ENCODE data around the gene GPATCH8.

Gene GPATCH8

DNA sequence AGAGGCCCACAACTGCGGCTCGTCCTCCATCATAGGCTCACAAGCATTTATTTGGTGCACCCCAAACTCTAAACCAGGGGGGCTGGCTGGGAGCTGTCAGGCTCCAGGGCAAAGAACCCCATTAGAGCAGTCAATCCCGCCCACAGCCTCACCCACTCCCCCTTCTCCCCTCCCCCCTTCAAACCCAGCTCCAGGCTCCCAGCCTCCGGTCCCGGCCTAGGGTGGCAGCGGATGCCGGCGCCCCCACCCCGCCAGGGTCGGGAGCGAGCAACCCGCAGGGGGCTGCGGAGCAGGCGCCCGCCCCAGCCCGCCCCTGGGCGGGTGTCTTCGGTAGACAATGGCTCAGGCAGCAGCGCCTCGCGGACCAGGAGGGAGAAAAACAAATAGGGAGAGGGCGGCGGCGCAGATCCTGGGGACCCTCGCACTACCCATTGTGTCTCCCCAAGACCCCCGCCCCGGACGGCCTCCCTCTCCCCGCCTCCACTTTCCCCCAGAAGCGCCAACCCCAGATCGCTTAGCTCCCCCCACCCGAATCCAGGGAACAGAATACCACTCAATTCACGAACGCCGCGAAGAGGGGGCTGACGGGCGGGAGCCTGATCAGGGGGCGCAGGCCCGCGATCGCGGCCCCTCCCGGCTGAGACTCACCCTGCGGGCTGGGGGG is 140.1 kb downstream of the GPATCH8 start:
- H3K4me1 ChIP-seq (ENCODE audit: control insufficient read depth, insufficient read depth, low read length) = peaks cover 21% of the 10 kb centered on the region
- H3K9me3 ChIP-seq (ENCODE audit: control insufficient read depth, insufficient read depth, low read depth, low read length) = no peaks in the 10 kb centered on the region
- peak overlapping the region; percentile 88; the same call in 1 of the 2 replicates for H3K27ac ChIP-seq (ENCODE audit: extremely low read depth, low read depth, low read length)
- peaks cover 0 to 10% of the 10 kb centered on the region in 2 experiments; a peak in 1 of 3 replicates for H3K36me3 ChIP-seq (ENCODE audit: control insufficient read depth in 2 of 2, insufficient read depth in 1 of 2, low read length in 2 of 2)
- ChIA-PET POLR2A (interaction anchor here (0.6 to 4.7 kb wide), 9 partner anchors 18 to 1479 kb away, joined by 3 to 23 read pairs (median 5); partner anchors contain the start of genes CCDC43, GPATCH8 and GRN), CTCF (interaction anchor here (0.5 to 4.3 kb wide), 21 partner anchors 9 to 607 kb away, joined by 3 to 21 read pairs (median 4); partner anchors contain the start of gene GRN)
- H3K4me3 ChIP-seq (ENCODE audit: low read depth, low read length) = peak overlapping the region; percentile 66
- peak; percentile 43 for TF ChIP-seq GLIS1 (tag by site-specific recombination; IDR thresholded peaks at IDR 0.05)
- TF ChIP-seq ZNF146 (tag by site-specific recombination; IDR thresholded peaks at IDR 0.05) = no peak
- TF ChIP-seq PRDM1 (tag by site-specific recombination; IDR thresholded peaks at IDR 0.05) = no peak
- TF ChIP-seq ZNF670 (tag by site-specific recombination; IDR thresholded peaks at IDR 0.05; ENCODE audit: low read depth) = no peak
- no peak for TF ChIP-seq HOXC10 (CRISPR knock-in tag; IDR thresholded peaks at IDR 0.05)
- no peak for TF ChIP-seq ZNF837 (tag by site-specific recombination; IDR thresholded peaks at IDR 0.05)
- no peak for TF ChIP-seq ZNF544 (tag by site-specific recombination; IDR thresholded peaks at IDR 0.05)
- 0 out of 2 replicates have a peak, but pooled peaks have one; percentile 19 for TF ChIP-seq SP7 (tag by site-specific recombination; IDR thresholded peaks at IDR 0.05)
- TF ChIP-seq, protein P1, sequence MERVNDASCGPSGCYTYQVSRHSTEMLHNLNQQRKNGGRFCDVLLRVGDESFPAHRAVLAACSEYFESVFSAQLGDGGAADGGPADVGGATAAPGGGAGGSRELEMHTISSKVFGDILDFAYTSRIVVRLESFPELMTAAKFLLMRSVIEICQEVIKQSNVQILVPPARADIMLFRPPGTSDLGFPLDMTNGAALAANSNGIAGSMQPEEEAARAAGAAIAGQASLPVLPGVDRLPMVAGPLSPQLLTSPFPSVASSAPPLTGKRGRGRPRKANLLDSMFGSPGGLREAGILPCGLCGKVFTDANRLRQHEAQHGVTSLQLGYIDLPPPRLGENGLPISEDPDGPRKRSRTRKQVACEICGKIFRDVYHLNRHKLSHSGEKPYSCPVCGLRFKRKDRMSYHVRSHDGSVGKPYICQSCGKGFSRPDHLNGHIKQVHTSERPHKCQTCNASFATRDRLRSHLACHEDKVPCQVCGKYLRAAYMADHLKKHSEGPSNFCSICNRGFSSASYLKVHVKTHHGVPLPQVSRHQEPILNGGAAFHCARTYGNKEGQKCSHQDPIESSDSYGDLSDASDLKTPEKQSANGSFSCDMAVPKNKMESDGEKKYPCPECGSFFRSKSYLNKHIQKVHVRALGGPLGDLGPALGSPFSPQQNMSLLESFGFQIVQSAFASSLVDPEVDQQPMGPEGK (tag by site-specific recombination; IDR thresholded peaks at IDR 0.05) = peak; percentile 63
- TF ChIP-seq EGR2 (tag by site-specific recombination; IDR thresholded peaks at IDR 0.05; ENCODE audit: low read depth) = peak; percentile 75
- TF ChIP-seq, protein P2, sequence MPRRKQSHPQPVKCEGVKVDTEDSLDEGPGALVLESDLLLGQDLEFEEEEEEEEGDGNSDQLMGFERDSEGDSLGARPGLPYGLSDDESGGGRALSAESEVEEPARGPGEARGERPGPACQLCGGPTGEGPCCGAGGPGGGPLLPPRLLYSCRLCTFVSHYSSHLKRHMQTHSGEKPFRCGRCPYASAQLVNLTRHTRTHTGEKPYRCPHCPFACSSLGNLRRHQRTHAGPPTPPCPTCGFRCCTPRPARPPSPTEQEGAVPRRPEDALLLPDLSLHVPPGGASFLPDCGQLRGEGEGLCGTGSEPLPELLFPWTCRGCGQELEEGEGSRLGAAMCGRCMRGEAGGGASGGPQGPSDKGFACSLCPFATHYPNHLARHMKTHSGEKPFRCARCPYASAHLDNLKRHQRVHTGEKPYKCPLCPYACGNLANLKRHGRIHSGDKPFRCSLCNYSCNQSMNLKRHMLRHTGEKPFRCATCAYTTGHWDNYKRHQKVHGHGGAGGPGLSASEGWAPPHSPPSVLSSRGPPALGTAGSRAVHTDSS (tag by site-specific recombination; IDR thresholded peaks at IDR 0.05) = no peak
- no peak for TF ChIP-seq ZSCAN23 (tag by site-specific recombination; IDR thresholded peaks at IDR 0.05)
- peak; percentile 38 for TF ChIP-seq ZIC2 (tag by site-specific recombination; IDR thresholded peaks at IDR 0.05)
- no peak for TF ChIP-seq ZNF692 (tag by site-specific recombination; IDR thresholded peaks at IDR 0.05)
- TF ChIP-seq, protein P3, sequence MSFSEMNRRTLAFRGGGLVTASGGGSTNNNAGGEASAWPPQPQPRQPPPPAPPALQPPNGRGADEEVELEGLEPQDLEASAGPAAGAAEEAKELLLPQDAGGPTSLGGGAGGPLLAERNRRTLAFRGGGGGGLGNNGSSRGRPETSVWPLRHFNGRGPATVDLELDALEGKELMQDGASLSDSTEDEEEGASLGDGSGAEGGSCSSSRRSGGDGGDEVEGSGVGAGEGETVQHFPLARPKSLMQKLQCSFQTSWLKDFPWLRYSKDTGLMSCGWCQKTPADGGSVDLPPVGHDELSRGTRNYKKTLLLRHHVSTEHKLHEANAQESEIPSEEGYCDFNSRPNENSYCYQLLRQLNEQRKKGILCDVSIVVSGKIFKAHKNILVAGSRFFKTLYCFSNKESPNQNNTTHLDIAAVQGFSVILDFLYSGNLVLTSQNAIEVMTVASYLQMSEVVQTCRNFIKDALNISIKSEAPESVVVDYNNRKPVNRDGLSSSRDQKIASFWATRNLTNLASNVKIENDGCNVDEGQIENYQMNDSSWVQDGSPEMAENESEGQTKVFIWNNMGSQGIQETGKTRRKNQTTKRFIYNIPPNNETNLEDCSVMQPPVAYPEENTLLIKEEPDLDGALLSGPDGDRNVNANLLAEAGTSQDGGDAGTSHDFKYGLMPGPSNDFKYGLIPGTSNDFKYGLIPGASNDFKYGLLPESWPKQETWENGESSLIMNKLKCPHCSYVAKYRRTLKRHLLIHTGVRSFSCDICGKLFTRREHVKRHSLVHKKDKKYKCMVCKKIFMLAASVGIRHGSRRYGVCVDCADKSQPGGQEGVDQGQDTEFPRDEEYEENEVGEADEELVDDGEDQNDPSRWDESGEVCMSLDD (tag by site-specific recombination; IDR thresholded peaks at IDR 0.05) = peak; percentile 49; the same call in 1 of the 2 replicates
- TF ChIP-seq ZNF501 (tag by site-specific recombination; IDR thresholded peaks at IDR 0.05) = no peak
- TF ChIP-seq ZBTB26 (tag by site-specific recombination; optimal IDR thresholded peaks at IDR 0.05) = peak; percentile 70
- TF ChIP-seq ZNF529 (tag by site-specific recombination; IDR thresholded peaks at IDR 0.05; ENCODE audit: insufficient replicate concordance) = no peak
- TF ChIP-seq ZNF341 (tag by site-specific recombination; IDR thresholded peaks at IDR 0.05; ENCODE audit: low read depth) = no peak
- TF ChIP-seq, protein P4, sequence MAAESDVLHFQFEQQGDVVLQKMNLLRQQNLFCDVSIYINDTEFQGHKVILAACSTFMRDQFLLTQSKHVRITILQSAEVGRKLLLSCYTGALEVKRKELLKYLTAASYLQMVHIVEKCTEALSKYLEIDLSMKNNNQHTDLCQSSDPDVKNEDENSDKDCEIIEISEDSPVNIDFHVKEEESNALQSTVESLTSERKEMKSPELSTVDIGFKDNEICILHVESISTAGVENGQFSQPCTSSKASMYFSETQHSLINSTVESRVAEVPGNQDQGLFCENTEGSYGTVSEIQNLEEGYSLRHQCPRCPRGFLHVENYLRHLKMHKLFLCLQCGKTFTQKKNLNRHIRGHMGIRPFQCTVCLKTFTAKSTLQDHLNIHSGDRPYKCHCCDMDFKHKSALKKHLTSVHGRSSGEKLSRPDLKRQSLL (tag by site-specific recombination; IDR thresholded peaks at IDR 0.05) = peak; percentile 1; the same call in 1 of the 2 replicates
- TF ChIP-seq, protein P5, sequence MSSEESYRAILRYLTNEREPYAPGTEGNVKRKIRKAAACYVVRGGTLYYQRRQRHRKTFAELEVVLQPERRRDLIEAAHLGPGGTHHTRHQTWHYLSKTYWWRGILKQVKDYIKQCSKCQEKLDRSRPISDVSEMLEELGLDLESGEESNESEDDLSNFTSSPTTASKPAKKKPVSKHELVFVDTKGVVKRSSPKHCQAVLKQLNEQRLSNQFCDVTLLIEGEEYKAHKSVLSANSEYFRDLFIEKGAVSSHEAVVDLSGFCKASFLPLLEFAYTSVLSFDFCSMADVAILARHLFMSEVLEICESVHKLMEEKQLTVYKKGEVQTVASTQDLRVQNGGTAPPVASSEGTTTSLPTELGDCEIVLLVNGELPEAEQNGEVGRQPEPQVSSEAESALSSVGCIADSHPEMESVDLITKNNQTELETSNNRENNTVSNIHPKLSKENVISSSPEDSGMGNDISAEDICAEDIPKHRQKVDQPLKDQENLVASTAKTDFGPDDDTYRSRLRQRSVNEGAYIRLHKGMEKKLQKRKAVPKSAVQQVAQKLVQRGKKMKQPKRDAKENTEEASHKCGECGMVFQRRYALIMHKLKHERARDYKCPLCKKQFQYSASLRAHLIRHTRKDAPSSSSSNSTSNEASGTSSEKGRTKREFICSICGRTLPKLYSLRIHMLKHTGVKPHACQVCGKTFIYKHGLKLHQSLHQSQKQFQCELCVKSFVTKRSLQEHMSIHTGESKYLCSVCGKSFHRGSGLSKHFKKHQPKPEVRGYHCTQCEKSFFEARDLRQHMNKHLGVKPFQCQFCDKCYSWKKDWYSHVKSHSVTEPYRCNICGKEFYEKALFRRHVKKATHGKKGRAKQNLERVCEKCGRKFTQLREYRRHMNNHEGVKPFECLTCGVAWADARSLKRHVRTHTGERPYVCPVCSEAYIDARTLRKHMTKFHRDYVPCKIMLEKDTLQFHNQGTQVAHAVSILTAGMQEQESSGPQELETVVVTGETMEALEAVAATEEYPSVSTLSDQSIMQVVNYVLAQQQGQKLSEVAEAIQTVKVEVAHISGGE (tag by site-specific recombination; conservative IDR thresholded peaks at IDR 0.05; ENCODE audit: low read depth) = no peak
